NCI-H1436 (cell line): Measurements from ENCODE around the gene PLA2G5.
"Not testable (repeated sequence)": the region's sequence is repeated elsewhere in the genome, so short reads cannot be mapped to it uniquely, and the experiment has no call there.

Experiments used
- DNase-seq: peaks from one replicate; lab custom pipeline; 2025; lab: John Stamatoyannopoulos, UW

Gene PLA2G5

DNA sequence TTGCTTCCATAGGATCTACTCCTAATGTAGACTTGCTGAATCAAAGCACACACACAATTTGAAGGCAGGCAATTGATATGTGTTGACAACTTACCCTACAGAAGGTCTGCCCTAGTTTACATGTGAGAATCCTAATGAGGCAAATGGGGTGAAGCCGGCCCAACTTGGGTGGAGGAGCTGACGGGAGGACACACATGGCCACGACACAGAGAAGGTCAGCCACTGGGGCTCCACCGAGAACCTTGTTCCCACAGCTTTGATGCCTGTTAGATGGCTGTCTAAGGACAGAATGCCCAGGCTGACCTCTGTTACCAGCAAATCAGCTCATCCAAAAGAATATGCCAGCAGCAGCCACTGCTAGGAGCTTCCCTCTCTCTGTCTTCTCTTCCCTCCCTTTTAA, 50.8 kb downstream of the PLA2G5 start:
- DNase-seq: no peak

DNA sequence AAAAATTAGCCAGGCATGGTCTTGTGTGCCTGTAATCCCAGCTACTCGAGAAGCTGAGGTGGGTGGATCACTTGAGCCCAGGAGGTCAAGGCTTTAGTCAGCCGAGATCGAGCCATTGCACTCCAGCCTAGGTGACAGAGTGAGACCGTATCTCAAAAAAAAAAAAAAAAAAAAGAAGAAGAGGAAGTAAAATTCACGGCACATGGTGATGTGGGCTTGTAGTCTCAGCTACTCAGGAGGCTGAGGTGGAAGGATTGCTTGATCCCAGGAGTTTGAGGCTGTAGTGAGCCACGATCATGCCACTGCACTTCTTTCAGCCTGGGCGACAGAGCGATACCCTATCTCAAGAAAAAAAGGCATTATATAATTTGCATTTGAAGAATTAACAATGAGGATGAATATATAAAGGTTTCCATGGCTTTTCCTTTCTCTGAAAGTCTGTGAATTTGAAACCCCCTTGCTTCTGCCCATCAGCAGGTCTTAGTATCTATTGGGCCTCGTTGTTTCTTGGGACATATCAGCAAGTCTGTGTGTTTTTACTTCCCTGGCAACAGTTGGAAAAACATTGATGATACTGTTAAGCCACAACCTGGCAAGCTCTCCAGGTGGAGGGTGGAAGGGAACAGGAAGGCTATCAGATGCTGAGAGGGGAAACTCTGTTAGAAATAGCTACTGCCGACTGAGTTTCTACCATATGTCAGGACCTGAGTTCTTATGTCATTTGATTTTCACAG, 53.9 kb downstream of the PLA2G5 start:
- DNase-seq: no peak

DNA sequence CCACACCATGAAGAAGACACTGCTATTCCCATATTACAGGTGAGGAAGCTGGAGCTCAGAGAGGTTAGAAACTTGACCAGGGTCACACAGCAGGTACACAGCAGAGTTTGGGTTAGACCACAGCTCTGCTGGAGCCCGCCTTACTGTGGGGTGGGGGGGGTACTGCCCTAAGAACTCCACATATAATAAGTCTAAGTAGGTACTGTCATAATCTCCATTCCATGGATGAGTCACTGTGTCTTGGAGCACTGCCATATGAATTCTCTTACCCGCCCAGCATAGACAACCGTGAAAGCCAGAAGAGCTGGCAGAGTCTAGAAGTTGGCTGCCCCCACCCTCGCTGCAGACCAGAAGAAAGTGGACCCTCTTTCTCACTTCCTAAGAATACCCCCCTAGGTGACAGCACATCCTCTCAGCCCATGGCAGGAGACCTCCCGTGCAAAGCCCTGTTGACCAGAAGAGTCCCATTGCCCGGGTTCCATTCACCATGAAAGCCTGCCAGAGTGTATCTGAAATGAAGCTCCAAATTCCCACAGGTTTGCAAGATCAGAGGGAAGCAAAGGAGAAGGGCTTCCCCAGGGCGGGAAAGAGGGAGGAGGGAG, 54.6 kb downstream of the PLA2G5 start:
- no peak for DNase-seq

DNA sequence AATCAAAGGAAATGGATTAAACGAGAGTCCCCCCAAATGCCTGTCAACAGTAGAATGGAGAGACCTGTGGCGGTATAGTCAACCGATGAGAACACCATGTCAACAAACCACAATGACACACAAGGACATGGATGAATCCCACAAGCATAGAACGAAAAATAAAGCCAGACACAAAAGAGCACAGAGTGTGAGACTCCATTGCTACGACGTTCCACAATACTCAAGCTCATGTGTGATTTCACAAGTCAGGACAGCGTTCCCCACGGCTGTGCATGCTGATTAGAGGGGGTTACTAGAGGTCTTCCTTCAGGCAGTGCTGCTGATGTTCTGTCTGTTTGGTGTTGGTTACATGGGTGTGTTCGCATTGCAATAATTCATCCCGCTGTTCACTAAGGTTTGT, 55.1 kb downstream of the PLA2G5 start:
- no peak for DNase-seq

DNA sequence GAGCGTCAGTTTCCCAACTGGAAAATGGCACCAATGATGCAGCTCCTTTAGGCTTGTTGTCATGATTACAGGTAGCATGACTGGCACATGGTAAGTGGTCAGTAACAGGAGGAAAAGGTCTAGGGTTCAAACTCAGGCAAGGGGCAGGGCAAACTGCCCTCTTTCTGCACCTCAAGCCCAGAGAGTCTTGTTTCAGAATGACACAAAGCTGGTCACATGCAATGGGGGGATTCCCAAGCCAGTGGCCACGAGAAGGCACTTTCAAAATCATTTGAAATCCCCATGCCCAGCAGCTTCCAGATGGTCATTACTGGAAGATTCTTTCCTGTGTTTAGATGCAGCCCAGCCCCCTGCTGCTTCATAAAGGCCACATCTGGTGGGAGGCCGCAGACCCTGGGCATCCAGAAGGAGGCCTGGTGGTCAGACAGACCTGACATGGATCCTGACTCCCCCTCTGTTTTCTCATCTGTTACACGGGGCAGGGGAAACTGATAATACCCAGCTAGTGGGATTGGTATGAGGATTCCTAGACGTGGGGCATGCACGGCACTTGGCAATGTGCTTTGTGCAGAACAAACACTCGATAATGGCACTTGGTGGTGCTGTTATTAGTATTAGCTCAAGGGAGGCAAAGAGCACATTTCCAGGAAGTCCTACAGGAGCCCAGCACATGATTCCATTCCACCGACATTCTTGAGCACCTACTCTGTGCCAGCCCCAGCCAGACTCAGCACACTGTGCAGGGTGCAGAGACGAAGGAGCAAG, 56.2 kb downstream of the PLA2G5 start:
- DNase-seq: no peak

DNA sequence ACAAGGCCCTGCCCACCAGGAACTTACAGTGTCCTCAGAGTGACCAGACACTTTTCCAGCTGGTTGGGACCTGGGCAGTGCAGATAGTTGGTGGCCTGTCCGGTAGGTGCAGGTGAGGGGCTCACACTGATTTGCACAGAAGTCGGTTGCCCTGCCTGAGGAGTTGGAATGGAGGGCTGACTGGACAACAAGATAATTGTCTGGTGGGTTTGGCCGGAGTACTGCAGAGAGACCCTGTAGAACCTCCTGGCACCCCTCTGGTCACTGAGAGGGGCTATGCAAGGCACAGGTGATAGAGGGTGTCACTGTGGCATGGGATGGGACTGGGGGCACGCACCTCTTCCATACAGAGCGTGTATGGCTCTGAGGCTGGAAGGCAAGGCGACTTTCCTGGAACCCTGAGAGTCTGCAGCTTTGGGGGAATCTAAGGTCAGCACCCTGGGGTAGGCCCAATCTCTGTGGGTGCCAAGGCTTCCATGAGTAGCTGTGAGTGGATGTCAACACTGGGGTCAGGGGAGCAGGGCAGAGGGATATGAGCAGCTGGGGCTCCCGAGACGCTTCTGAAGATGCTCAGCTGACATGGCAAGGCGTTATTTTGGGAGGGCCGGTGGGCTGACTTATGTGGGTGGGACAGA, 56.9 kb downstream of the PLA2G5 start:
- no peak for DNase-seq

DNA sequence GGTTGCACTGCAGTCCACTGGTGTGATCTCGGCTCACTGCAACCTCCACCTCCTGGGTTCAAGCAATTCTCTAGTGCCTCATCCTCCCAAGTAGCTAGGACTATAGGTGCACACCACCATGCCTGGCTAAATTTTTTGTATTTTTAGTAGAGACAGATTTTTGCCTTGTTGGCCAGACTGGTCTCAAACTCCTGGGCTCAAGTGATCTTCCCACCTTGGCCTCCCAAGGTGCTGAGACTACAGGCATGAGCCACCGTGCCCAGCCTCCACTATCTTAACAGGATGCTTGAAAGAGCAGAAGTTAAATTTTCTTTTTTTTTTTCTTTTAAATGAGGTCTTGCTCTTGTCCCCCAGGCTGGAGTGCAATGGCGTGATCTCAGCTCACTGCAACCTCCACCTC, 60.5 kb downstream of the PLA2G5 start:
- not testable (repeated sequence) for DNase-seq

DNA sequence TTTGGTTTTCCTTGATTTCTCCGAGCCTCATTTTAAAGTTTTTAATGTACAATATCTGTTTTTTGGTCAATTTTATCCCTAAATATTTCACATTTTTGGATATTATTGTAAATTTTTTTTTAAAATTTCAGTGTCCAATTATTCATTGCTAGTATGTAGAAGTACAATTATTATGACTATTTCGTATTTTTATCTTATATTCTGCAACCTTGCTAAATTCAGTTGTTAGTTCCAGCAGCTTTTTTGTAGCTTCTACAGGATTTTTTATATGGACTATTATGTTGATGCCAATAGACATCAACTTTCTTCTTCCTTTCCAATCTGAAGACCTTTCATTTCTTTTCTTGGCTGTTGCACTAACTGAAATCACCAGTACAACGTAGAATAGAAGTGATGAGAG, 65.0 kb downstream of the PLA2G5 start:
- DNase-seq: no peak

DNA sequence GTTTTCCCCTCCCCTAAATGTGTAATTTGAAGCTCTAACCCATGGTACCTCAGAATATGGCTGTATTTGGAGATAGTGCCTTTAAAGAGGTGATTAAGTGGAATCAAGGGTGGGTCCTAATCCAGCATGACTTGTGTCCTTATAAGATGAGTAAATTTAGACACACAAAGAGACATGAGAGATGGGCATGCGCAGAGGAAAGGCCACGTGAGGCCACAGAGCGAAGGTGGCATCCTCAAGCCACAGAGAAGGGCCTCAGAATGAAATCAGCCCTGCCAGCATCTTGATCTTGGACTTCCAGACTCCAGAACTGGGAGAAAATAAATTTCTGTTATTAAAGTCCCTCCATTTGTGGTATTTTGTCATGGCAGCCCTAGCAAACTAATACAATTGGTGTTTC, 66.3 kb downstream of the PLA2G5 start:
- DNase-seq: no peak

DNA sequence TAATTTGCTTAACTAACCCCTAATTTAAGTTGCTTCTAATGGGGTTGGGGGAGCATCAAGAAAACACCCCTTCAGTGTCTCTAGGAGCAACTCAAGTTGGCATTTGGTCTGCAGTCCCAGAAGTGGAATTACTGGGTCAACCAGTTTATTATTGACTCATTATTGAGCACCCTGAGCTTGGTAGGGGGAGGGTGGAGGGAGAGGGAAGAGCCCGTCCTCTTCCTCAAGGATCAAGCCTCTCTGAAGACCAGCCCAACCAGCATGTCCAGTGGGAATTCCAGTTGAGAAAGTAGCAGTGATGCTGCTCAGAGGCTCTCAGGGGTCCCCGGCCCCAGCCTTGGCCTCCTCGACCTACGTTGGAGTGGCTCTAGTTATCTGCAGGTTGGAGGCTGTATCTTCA, 67.1 kb downstream of the PLA2G5 start:
- no peak for DNase-seq

DNA sequence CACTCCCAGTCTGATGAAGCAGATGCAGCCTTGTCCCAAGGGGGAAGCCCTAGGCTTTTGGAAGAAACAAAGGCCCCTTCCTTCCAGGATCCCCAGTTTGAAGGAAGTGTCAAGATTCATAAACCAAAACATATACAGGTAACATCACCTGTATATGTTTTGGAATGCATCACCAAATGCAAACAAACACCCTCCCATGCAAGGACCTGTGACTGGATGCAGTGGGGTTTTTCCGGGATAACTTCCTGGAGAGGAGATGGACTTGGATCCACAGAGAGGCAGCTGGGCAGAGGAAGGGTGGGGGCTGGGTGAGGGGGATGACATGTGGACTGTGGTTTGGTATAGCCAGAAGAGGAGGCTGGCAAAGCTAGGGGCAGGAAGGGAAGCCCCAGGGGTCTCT, 67.6 kb downstream of the PLA2G5 start:
- no peak for DNase-seq

DNA sequence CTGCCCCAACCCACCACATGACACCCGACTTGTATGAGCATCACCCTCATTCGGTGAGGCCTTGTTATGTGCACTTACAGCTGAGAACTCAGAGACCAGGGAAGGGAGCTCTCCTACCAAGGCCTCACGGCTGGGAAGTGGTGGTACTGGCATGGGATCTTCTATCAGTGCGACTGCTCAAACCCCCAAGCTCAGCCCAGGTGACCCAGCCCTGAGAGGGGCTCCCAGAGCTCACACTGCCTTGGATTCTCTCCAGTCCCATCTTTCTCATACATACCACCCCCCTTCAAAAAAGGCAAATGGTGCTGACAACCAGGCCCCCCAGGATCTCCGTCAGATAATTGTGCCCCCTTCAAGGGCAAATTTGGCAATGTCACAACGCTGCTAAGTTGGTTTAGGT, 68.4 kb downstream of the PLA2G5 start:
- no peak for DNase-seq

DNA sequence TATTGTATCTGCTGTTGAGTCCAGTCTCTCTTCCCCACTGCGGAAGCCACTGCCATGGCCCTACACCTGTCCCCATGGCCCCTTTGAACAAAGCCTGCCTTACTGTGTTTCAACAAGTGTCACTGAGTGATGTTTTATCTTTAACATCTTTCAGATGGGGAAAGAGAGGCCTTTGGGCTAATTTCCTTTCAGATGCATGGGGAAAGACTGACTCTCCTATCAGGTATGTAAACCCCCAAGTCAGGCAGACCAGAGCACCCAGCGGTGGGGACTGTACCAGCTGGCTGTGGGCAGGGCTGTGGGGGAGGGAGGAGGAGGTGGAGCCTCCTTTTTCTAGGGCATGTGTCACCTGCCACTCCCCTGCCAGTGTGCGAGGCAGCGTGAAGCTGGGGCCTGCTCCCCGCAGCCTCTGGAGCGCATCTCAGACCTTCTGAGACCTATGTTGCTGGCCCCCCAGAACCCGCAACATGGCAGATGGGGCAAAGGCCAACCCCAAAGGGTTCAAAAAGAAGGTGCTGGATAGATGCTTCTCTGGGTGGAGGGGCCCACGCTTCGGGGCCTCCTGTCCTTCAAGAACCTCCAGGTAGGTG, 69.1 kb downstream of the PLA2G5 start, which contains the start of gene PLA2G2F:
PLA2G2F (plus strand) TSS at position 363 of the 590 bp plus-strand sequence; CDS start at position 468, 105 bp downstream.
- no peak for DNase-seq

DNA sequence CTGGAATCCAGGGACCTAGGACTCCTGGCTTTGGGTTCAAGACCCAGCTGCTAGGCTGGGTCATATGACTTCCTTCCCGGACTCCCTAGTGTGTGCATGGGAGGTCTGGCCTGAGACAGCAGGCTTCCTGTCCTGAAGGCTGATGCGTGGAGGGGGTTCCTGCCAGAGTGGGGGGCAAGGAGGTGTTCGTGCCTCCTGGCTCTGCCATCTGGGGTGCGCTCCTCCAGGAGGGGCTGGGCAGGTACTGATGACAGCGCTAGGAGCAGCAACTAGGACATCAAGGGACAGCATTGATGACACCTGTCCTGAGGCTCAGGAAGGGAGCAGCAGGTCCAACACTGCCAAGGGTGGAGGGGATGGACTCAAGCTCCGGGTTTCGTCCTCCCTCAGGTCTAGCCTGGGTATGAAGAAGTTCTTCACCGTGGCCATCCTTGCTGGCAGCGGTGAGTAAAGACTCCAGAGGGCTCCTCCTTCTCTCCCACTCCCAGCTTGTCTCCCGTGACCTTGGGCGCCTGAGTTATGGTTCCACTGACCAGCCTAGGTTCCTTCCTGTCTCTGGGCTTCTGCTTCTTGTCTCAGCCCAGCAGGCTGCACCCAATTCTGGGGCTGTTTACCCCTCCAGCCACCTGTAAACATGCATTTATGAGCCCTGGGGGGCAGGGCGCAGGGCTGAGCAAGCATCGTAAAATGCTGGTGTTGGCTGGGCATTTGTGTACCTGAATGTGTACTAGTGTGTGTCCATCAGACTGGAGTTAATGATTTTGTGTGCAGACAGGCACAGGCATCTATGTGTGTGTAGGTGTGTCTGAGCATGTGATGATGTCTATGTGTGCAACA, 70.0 kb downstream of the PLA2G5 start:
- DNase-seq: no peak

DNA sequence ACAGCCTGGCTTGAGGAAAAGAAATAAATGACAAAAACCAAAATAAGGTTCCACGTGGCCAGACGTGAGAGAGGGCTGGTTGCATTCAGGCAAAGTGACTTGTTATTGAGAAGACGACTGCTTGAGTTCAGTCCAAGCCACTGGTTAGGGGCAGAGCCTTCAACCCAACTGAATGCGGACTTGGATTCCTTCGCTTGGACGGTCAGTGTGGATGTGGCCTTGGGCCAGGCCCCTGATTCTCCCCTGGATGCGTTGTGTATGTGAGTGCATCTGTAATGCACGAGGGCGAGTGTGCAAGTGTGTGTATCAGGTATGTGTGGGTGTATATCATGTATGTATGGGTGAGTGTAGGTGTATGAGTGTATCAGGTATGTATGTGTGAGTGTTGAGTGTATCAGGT, 71.0 kb downstream of the PLA2G5 start:
- no peak for DNase-seq

DNA sequence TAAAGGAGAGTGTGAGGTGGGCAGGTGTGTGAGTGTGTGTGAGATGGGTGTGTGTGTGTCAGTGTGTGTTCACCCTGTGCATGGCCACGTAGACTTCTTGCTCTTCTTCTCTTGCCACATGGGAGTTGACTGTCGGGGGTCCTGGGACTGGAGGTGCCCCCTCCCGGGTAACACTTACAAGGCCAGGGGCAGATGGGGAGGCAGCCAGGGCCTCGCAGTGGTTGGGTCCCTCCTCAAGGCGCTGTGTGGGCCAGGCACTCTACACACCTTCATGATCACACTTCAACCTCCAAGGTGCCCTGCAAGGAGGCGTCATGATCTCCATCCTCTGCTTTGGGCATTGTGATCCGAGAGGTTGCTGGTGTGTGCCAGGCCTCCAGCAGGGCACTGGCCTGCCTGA, 71.5 kb downstream of the PLA2G5 start:
- no peak for DNase-seq
